ENCODE data around the gene MICAL3.

MICAL3 gene

DNA sequence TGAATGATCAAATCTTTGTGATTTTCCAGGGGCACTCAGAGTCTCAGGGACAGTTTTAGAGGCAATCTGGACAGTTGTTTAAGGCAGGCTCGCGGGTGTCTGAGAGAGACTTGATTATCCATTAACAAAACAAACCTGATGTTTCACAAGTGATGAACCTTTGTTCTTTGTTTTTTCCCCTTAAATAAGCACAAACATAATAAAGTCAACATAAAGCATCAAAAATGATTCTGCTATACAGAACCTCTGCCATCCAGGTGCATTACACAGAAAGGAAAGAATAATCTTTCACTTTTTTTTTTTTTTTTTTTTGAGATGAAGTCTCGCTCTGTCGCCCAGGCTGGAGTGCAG, 263.2 kb downstream of the MICAL3 start:
- no peak for DNase-seq (ENCODE audit: low spot score)

DNA sequence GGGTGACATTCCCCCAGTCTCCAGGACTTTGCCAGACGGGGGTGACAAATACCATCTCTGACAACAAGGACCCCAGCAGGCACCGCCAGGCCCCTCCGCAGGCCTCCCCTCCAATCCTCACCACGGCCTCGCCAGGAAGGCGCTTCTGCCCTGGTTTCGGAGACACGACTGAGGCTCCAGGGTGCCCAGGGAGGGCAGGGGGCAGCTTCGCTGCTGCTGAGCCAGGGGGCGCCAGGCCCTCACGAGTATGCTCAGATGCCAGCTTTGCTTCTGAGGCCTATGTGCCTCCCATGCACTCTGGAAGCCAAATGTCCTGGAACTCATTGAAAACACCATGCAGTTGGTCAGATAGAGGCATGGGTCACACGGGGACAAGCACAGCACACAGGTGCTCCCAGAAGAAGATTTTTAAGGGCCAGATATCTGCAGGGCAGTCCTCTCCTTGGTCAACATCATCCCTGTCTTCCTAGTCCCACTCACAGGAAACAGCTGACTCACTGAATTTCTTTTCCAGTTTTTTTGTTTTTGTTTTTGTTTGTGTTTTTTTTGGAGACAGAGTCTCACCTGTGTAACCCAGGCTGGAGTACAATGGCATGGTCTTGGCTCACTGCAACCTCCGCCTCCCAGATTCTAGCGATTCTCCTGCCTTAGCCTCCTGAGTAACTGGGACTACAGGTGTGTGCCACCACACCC, 270.0 kb downstream of the MICAL3 start:
- no peak for DNase-seq (ENCODE audit: low spot score)

DNA sequence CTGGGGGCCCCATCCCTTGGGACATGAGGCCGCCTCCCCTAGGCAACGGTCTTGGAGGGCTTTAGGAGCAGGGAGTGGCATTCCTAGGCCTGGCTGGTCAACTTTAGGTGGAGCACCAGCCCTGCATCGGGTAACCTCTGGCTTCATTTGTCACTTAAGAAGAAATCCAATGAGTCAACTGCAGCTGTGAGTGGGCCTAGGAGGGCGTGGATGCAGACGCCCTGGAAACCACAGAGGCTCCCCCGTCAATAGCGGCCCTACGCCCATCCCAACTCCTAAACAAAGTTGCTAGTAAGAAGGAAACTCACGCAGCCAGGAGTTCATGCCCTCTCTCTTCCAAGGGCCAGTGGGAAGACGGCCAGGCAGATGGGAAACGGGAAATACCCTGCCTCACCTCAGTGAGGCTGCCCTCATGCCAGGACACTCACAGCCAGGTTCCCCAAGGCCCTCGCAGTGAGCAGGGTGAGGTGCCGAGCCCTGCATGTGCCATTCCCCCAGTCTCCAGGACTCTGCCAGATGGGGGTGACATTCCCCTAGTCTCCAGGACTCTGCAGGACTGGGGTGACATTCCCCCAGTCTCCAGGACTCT, 270.9 kb downstream of the MICAL3 start:
- no peak for DNase-seq (ENCODE audit: low spot score)

DNA sequence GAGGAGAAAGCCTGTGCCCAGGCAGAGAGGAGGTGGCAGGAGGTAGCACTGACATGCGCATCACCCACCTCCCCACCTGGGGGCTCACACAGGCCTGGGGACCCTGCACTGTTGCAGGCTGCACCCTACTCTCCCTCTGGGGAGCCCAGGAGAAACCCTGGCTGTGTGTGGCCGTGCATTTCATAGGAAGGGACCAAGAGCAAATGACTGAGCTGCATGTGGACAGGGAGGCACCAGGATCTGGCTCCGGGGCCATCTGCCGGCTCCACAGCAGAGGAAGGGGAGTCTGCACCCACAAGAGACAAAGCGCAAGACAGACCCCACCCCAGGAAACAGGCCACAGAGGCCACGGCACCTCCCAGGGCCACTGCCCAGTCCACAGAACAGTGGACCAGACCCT, 272.8 kb downstream of the MICAL3 start:
- DNase-seq (ENCODE audit: low spot score) = no peak

DNA sequence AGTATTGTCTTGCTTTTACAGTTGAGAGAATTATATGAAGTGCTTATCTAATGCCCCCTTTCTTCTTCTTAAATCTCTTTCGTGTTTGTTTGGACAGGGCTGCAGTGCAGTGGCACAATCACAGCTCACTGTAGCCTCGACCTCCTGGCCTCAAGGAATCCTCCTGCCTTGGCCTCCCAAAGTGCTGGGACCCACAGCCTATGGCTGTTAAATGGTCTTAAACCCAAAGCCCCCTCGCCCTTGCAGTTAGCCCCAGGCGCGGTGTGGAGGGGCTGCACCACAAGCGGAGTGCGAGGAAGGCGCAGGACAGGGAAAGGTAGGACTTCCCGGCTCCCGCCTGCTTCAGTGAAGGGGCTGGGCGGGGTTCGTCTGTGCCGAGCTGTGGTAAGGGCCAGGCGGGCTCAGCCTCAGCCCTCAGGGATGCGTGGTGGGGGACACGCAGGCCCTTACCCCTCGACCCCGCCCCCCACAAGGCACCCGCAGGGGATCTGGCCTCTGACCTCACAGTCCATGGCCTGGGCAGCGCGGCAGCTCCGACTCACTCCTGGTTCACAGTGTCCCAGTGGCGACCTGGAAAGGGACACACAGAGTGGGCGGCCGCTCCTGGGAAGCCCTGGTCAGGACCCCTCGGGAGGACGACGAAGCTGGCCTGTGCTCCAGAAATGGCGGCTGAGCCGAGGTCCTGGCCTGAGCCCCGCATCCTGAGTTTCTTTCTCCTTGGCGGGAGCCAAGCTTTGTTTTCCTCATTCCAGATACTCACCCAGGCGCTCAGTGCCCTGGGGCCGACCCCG, 274.6 kb downstream of the MICAL3 start:
- DNase-seq (ENCODE audit: low spot score) = no peak

DNA sequence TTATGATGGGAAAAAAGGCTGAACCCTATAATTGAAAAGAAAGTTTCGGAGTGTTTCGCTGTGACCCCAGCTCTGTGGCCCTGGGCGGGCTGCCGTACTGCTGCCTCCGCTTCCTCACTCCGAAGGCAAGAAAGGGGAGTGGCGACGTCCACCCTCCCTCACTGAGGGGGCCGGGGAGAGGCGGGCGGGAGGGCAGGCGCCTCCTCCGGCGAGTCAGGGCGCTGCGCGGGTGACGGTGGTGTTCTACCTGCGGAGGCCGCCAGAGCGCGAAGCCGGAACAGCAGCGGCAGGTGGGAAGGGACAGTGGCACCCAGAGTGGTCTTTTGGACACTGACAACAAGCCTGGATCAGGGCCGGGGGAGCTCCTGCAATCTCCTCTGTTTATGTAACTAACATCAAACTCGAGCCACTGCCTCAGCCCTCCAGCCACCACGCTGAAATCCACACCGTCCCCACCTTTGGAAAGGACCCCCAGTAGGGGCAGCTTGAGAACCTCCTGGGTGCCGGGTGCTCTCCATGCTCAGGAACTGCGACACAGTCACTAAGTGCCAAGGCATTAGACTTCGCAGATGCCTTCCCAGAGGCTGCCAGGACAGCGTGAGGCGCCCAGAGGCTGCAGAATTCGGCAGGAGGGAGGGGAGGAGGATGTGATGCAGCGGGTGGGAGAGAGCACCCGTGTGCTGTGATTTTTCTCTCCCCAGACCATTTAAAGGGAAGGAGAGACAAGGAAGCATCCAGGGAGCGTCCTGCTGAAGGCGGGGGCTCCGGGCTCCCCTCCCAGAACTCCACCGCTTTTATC, 275.6 kb downstream of the MICAL3 start:
- no peak for DNase-seq (ENCODE audit: low spot score)

DNA sequence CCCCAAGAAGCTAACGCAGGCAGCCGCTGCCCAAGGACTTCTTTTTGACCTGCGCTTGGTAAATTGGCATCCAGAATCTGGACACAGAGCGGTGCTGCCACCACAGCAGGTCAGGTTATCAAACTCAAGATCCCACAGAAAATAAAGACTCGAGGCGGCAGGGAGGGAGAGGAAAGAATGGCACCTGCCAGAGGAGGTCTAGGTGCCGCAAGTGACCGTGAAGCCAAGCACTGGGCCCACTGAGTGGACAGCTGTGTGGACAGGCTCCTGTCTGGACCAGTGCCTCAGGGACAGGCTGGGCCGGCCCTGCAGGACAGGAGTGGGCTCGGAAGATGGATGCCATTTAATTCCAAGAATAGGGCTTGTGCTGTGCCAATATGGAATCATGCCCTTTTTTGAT, 277.4 kb downstream of the MICAL3 start:
- no peak for DNase-seq (ENCODE audit: low spot score)

DNA sequence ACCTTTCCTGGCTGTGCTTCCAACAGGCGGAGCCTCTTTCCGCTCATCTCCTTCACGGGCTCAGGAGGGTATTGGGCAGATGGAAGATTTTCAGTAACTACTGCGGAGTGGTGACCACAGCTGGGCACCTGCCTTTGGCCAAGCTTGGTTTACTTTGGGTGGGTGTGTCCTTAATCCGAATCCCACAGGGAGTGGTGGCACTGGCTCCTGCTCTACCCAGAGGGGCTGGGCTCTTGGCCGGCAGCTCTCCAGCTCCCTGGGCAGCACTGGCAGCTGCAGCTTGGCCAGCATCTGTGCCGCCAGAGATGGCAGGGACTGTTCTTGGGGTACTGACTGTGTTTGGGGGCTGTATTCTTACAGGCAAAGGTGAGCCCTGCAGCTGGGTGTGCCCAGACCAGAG, 279.9 kb downstream of the MICAL3 start:
- DNase-seq (ENCODE audit: low spot score) = no peak

DNA sequence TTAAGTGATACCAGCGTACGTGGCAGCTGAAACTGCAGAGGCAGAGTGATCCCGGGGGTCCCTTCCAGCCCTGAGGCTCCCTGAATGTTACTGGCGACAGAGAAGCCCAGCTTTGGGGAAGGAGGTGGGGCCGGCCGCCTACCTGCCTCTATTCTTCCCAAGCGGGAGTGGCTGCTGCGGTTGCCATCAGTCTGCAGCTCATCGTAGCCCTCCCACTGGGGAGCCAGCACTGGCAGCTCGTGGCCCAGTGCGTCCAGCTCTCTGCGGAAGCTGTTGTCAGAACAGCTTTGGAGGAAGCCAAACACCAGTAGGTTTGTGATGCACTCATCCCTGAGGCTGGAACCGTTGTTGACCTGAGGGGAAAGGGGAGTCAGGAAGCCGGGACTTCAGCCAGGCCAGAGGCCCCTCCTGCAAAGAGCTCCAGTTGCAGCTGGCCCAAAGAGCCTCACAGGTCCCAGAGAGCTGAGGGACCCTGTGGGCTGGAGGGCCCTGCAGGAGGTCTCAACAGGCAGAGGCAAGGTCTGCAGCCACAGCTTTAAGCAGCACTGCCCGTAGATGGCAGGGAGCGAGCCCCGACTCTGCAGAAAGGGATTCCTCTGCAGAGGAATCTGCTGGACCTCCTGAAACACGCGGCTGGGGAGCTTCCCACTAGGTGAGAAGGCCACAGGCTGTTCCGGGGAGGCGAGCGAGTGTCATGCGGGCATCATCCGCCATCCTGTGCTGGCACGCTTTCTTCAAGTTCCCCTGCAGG, 280.5 kb downstream of the MICAL3 start:
- DNase-seq (ENCODE audit: low spot score) = no peak

DNA sequence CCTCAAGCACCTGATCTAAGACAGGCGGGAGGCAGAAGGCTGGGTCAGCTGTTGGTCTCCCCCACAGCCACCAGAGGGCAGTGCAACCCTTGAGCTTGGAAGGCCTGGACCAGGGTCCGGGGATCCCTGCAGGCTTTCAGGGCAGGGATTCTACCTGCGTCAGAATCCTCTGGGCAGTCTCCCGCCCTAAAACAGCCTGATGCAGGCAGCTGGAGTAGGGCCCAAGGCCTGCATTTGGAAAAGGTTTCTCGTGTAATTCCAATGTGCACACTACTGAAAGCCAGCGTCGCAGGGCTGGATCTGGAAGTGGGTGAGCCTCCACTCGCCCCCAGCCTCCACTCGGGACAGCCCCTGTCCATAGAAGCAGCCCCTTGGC, 281.8 kb downstream of the MICAL3 start:
- DNase-seq (ENCODE audit: low spot score) = peak; percentile 80

DNA sequence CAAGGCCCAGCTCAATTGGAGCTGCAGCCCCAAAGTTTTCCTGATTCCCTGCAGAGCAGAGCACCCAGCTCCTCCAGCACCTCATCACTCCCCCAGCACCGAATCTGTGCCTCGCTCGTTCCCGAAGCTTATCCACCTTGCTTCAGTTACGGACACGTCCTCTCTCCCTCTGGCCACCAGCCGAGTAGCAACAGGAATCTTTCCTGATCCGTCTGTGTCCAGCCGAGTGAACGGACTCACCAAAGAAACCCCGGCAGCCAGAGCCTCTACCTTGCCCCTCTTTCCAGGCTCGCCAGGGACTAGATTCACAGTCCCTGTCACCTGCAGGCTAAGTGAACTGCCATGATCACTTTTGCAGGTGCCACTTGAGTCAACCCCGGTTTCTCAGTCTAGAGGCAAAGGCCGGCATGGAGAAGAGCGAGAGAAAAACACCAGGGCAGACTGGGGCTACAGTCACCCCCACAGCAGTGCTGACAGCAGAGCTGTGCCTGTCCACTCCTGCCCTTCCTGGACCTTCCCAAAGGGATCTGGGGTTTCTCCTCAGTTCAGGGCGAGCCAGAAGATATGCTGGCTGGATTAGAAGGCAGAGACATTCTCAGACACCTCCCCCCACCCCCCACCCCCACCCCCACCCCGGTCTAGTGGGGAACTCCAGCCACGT, 282.4 kb downstream of the MICAL3 start:
- DNase-seq (ENCODE audit: low spot score) = no peak

DNA sequence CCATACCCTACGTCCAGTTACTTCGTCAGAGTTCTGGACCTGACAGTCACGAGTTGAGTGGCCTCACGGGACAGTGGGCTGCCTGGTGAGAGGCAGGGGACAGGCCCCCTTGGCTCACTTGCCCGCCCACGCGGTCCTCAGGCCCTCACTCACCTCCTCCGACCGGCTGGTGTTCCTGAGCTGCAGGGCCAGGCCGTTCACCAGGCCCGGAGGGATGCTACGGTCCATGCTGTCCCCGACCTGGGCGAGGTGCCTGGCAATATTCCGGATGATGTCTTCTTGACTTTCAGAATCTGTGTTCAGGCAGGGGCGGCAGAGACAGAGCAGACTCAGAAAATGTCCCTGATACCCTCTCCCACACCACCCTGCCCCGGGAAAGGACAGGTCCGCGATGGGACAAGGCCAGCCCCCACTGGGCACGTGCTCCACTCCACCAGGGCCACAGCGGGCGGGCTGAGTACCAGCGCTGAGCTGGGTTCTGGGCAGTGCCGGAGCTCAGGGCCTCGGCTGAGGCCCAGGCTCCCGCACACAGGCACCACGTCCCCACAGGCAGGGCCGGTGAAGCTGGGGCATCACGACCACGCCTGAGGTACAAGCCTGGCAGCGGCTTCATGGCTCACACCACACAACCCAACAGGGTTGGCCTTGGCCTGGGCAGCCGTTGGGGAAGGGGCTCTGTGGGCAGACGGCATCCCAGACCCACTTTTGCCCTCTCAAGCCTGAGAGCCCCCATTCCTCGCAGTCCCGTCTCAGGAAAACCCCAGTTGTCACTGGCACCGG, 285.0 kb downstream of the MICAL3 start:
- no peak for DNase-seq (ENCODE audit: low spot score)

DNA sequence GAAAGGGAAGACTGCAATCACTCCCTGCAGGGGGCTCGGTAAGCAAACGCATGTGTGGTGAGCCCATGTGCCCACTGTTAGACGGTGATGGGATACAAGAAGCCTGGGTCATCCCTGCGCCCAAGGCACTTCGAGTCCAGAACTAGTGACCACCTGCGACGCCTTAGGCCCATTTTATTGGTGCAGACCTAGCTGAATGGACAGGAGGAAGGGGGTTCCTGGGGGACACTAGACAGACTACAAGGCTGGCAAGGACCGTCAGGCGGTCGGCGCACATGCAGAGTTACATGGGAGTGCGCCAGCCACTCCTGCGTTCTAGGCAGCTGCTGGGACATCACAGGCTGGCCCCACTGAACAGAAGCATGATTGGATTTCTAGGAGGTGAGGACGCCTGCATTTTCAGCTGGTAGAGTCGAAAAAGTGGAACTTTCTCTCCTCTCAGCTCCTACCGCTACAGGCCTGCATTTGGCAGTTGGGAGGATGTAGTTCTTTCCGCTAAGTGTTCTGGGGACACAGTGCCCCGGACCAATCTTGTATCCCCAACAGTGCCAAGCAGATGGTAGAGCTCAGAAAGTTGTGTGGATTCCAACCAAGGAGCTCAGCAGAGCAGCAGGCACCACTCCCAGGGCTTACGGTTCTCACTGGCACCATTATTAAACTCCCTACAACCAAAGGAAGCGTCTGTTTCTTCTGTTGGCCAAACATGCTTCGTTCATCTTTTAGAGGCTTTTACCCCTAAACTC, 285.8 kb downstream of the MICAL3 start:
- DNase-seq (ENCODE audit: low spot score) = no peak
